Body of pancreas (tissue), 4 donors: ENCODE results near the gene WDFY4. TPM values are rescaled to one million over a fixed set of nuclear protein-coding genes. Genes with fewer than 3 reads are reported as not detected.

Source experiments
- ATAC-seq: fragments of 150-250 bp; one replicate; pipeline ENCODE4 v1.9.1; 2016
- DNase-seq, 4 donors: peaks; one replicate each; pipeline ENCODE4 v3.0.0-alpha.2; 2019
- H3K27ac ChIP-seq, 4 donors: fragments of 200-600 bp; sonication (generic); 1 replicate in 3 of 4; 2 replicates in 1 of 4; pipeline versions ENCODE4 v1.5.1 to v1.6.1; 2016 to 2019; ENCODE audit warnings: mild to moderate bottlenecking in 1 of 4, mixed read lengths in 1 of 4, moderate library complexity in 1 of 4
- H3K27me3 ChIP-seq, 2 donors: fragments of 200-600 bp; sonication (generic); one replicate each; pipeline ENCODE4 v1.6.0; 2016; ENCODE audit warnings: mild to moderate bottlenecking in 1 of 2
- H3K36me3 ChIP-seq, 2 donors: fragments of 200-600 bp; sonication (generic); replicated peaks in 1 of 2; 2 replicates each; pipeline ENCODE4 v1.5.1; 2016; ENCODE audit warnings: low read depth in 2 of 2; ENCODE audit not compliant: insufficient read depth in 1 of 2
- H3K4me1 ChIP-seq: fragments of 200-600 bp; sonication (generic); one replicate; pipeline ENCODE4 v1.6.0; 2016
- H3K4me3 ChIP-seq, 2 donors: fragments of 200-600 bp; sonication (generic); 1 replicate in 1 of 2; 2 replicates in 1 of 2; pipeline ENCODE4 v1.5.1; 2016 to 2019
- H3K9me3 ChIP-seq, 3 donors: fragments of 200-600 bp; sonication (generic); 1 replicate in 2 of 3; 2 replicates in 1 of 3; pipeline ENCODE4 v1.5.1; 2016
- POLR2A ChIP-seq, 3 donors: fragments of 450-650 bp; IDR thresholded peaks; one replicate each; pipeline ENCODE4 v1.6.1; 2016; ENCODE audit warnings: antibody characterized with exemption in 3 of 3, mild to moderate bottlenecking in 2 of 3
- WGBS, 2 donors: methylation state at CpG; one replicate each; pipeline ENCODE4 v1.1.5; 2017; 5-methylcytosine and 5-hydroxymethylcytosine counted together
- intact Hi-C: fragments of 100-400 bp; cut with DNase I; formaldehyde crosslinking; loops from one replicate; pipeline ENCODE4 v1.15.1; 2023
- total RNA-seq, 2 donors: library from RNA; depleted of rRNA; stranded (reverse); fragments of >200 nt; gene quantifications; one replicate each; pipeline ENCODE4 v1.1.0, GENCODE V29; 2016
- TF ChIP-seq, protein P1 (sequence below), 7 experiments: fragments of 450-650 bp in 4 of 7; fragments of 200-600 bp in 3 of 7; sonication (generic) in 3 of 7; IDR thresholded peaks; one replicate each; pipeline ENCODE4 v1.5.1; 2016 to 2019; ENCODE audit warnings: antibody characterized with exemption in 7 of 7

The WDFY4 gene
- total RNA-seq, 2 donors from 2014 or later = 0.66 to 2.3 TPM

DNA sequence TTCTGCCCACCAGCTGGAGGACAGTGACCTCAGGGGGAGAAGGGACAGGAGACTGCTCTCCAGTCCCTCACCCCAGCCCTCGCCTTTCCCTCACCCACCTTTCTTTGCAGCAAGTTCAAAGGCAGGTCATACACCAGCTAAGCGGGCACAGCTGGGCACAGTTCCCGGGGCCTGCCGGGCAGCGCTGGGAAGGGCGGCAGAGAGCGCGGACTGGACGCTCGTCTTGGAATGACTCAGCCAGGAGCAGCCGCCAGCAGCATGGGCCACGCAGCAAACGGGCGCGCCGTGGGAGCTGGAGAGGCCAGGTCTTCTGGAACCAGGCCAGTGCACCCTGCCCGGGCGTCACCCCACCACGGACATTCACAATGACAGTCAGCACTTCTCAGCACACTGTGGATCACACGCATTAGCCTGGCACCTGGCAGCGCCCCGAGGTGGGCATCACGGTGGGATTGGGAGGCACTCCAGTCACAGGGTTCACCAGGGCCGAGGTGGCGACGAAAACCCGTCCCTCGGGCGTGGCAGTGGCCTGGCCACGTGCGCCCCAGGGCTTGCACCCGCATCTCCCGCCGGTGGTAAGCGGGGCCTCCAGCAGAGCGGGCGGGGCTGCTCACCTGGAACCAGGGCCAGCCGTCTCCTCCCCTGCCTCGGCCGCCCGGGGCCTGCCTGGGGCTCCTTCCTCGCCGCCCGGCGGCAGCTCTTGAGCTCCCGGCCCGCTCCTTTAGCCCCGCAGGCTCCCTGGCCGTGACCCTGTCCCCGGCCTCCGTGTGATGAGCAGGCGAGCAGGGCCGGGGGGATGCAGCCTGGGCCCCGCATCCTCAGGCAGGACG, 29.0 kb upstream of the WDFY4 start:
- H3K36me3 ChIP-seq = no peaks in the 10 kb centered on the region
- TF ChIP-seq, protein P1, sequence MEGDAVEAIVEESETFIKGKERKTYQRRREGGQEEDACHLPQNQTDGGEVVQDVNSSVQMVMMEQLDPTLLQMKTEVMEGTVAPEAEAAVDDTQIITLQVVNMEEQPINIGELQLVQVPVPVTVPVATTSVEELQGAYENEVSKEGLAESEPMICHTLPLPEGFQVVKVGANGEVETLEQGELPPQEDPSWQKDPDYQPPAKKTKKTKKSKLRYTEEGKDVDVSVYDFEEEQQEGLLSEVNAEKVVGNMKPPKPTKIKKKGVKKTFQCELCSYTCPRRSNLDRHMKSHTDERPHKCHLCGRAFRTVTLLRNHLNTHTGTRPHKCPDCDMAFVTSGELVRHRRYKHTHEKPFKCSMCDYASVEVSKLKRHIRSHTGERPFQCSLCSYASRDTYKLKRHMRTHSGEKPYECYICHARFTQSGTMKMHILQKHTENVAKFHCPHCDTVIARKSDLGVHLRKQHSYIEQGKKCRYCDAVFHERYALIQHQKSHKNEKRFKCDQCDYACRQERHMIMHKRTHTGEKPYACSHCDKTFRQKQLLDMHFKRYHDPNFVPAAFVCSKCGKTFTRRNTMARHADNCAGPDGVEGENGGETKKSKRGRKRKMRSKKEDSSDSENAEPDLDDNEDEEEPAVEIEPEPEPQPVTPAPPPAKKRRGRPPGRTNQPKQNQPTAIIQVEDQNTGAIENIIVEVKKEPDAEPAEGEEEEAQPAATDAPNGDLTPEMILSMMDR (IDR thresholded peaks at IDR 0.05) = peak in 4 of 7 experiments; percentile 6 to 20 (median 16)
- TF ChIP-seq POLR2A (IDR thresholded peaks at IDR 0.05) = peak; percentile 33 to 61 (median 44)
- no peaks in the 10 kb centered on the region for H3K9me3 ChIP-seq
- WGBS, 2 donors = 6 to 7% methylated on average over 13 to 53 of the region's 55 CpGs
- H3K4me1 ChIP-seq = peaks cover 17% of the 10 kb centered on the region
- DNase-seq (peak; percentile 84 to 91 (median 86)), ATAC-seq (peak; percentile 79)
- H3K27ac ChIP-seq = peak overlapping the region; percentile 68 to 83 (median 80)
- H3K27me3 ChIP-seq = no peaks in the 10 kb centered on the region
- intact Hi-C loops = loop anchor here (10.0 kb wide), 1 partner anchor 291 kb away; no protein-coding TSS in a partner anchor
- peak overlapping the region; percentile 8 to 46 for H3K4me3 ChIP-seq

- Histone ChIP-seq H3K9me3 (no peaks in the 10 kb centered on the region), H3K27me3 (no peaks in the 10 kb centered on the region), H3K4me3 (peak overlapping the region; percentile 8 to 46), H3K36me3 (no peaks in the 10 kb centered on the region), H3K27ac (peak overlapping the region in 3 of 4 donors; percentile 76 to 83 (median 83)), H3K4me1 (peaks cover 17% of the 10 kb centered on the region)
- intact Hi-C loops = loop anchor here (10.0 kb wide), 1 partner anchor 292 kb away; no protein-coding TSS in a partner anchor
- peak; percentile 92 to 95 (median 93) for DNase-seq
- ATAC-seq = peak; percentile 94
- TF ChIP-seq, protein P1 (IDR thresholded peaks at IDR 0.05) = peak; percentile 81 to 100 (median 99)
- TF ChIP-seq POLR2A (IDR thresholded peaks at IDR 0.05) = no peak
- WGBS, 2 donors = 0 to 1% methylated on average over 6 to 45 of the region's 46 CpGs
Observed at GRCh38 chr10:48656241-48656913, 28.3 kb upstream of the WDFY4 start.

- intact Hi-C loops = loop anchor here (10.0 kb wide), 1 partner anchor 292 kb away; no protein-coding TSS in a partner anchor
- DNase-seq (peak in 1 of 4 donors; percentile 15), ATAC-seq (no peak)
- no peak overlapping the region for H3K4me3 ChIP-seq
- WGBS, 2 donors = 52 to 60% methylated on average over 10 of the region's 10 CpGs
- H3K36me3 ChIP-seq = no peaks in the 10 kb centered on the region
- no peak overlapping the region for H3K27ac ChIP-seq
- H3K4me1 ChIP-seq = peaks cover 17% of the 10 kb centered on the region
- no peak for TF ChIP-seq POLR2A (IDR thresholded peaks at IDR 0.05)
- H3K27me3 ChIP-seq = no peaks in the 10 kb centered on the region
- no peaks in the 10 kb centered on the region for H3K9me3 ChIP-seq
Observed at GRCh38 chr10:48656914-48657305, 27.8 kb upstream of the WDFY4 start.

DNA sequence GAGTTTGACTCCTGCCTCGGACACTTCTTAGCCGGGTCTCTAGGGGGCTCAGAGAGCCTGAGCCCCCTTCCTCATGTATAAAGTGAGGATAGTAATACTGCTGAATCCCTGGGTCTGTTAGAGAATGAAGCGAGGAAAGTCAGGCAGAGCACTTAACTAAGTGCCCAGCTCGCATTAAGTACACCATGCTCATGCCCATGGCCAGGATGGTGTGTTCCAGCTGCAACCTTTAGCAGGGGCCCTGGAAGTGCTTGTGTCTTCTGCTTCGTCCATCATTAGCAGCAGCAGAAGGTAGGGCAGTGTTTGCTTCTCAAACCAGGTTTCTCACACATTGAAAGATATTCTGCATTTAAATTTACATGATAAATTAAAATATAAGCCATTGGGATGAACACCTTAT, 27.3 kb upstream of the WDFY4 start:
- Histone ChIP-seq H3K27ac (no peak overlapping the region), H3K4me1 (peaks cover 17% of the 10 kb centered on the region), H3K27me3 (no peaks in the 10 kb centered on the region), H3K4me3 (no peak overlapping the region), H3K9me3 (no peaks in the 10 kb centered on the region), H3K36me3 (no peaks in the 10 kb centered on the region)
- WGBS, 2 donors = 40 to 64% methylated on average over 2 to 3 of the region's 5 CpGs
- DNase-seq (no peak), ATAC-seq (no peak)
- TF ChIP-seq, protein P1 (IDR thresholded peaks at IDR 0.05) = no peak
- TF ChIP-seq POLR2A (IDR thresholded peaks at IDR 0.05) = no peak
- intact Hi-C loops = loop anchor here (10.0 kb wide), 1 partner anchor 293 kb away; no protein-coding TSS in a partner anchor
